Measurements from ENCODE around the gene AGPS. TPM values are rescaled to one million over a fixed set of nuclear protein-coding genes. Genes with fewer than 3 reads are reported as not detected.
"Not testable (repeated sequence)": the region's sequence is repeated elsewhere in the genome, so short reads cannot be mapped to it uniquely, and the experiment has no call there.

AGPS gene
- total RNA-seq, 1 experiment from 2014 or later, result 28.4 TPM

- Histone ChIP-seq H3K27me3 (ENCODE audit: control insufficient read depth, insufficient read depth, low read length) (no peaks in the 10 kb centered on the region), H3K4me3 (ENCODE audit: insufficient read depth, low read depth, low read length) (no peak overlapping the region), H3K36me3 (replicated peaks; ENCODE audit: control insufficient read depth, insufficient read depth, low read length) (no peaks in the 10 kb centered on the region; the same call in 1 of the 2 replicates)
- no peak for DNase-seq
These were observed 62.6 kb downstream of the AGPS start for GRCh38 chr2:177455187-177455586.

- not testable (repeated sequence) for H3K36me3 ChIP-seq (replicated peaks; ENCODE audit: control insufficient read depth, insufficient read depth, low read length); DNase-seq; H3K27me3 ChIP-seq (ENCODE audit: control insufficient read depth, insufficient read depth, low read length); H3K4me3 ChIP-seq (ENCODE audit: insufficient read depth, low read depth, low read length)
These were observed 67.2 kb downstream of the AGPS start for GRCh38 chr2:177459756-177460155.

- DNase-seq, result no peak
- no peak overlapping the region for H3K4me3 ChIP-seq (ENCODE audit: insufficient read depth, low read depth, low read length)
- no peaks in the 10 kb centered on the region; the same call in 1 of the 2 replicates for H3K36me3 ChIP-seq (replicated peaks; ENCODE audit: control insufficient read depth, insufficient read depth, low read length)
- no peaks in the 10 kb centered on the region for H3K27me3 ChIP-seq (ENCODE audit: control insufficient read depth, insufficient read depth, low read length)
These were observed 68.5 kb downstream of the AGPS start for GRCh38 chr2:177460973-177461585.

GRCh38 chr2:177464549-177464948, 72.0 kb downstream of the AGPS start:
- no peaks in the 10 kb centered on the region for H3K27me3 ChIP-seq (ENCODE audit: control insufficient read depth, insufficient read depth, low read length)
- DNase-seq, result no peak
- H3K36me3 ChIP-seq (replicated peaks; ENCODE audit: control insufficient read depth, insufficient read depth, low read length), result no peaks in the 10 kb centered on the region; the same call in 1 of the 2 replicates
- no peak overlapping the region for H3K4me3 ChIP-seq (ENCODE audit: insufficient read depth, low read depth, low read length)

GRCh38 chr2:177465400-177466138, 73.0 kb downstream of the AGPS start:
- no peak for DNase-seq
- Histone ChIP-seq H3K27me3 (ENCODE audit: control insufficient read depth, insufficient read depth, low read length) (no peaks in the 10 kb centered on the region), H3K4me3 (ENCODE audit: insufficient read depth, low read depth, low read length) (no peak overlapping the region), H3K36me3 (replicated peaks; ENCODE audit: control insufficient read depth, insufficient read depth, low read length) (no peaks in the 10 kb centered on the region; the same call in 1 of the 2 replicates)

GRCh38 chr2:177466337-177467195, 74.0 kb downstream of the AGPS start:
- H3K4me3 ChIP-seq (ENCODE audit: insufficient read depth, low read depth, low read length), result no peak overlapping the region
- DNase-seq, result peak; percentile 23
- no peaks in the 10 kb centered on the region for H3K27me3 ChIP-seq (ENCODE audit: control insufficient read depth, insufficient read depth, low read length)
- no peaks in the 10 kb centered on the region; the same call in 1 of the 2 replicates for H3K36me3 ChIP-seq (replicated peaks; ENCODE audit: control insufficient read depth, insufficient read depth, low read length)

- no peak for DNase-seq
These were observed 75.1 kb downstream of the AGPS start for GRCh38 chr2:177467646-177468045.

GRCh38 chr2:177471990-177472389, 79.4 kb downstream of the AGPS start:
- H3K27me3 ChIP-seq (ENCODE audit: control insufficient read depth, insufficient read depth, low read length), result no peaks in the 10 kb centered on the region
- no peak for DNase-seq
- H3K36me3 ChIP-seq (replicated peaks; ENCODE audit: control insufficient read depth, insufficient read depth, low read length), result no peaks in the 10 kb centered on the region

More at GRCh38 chr2:177467646-177468045, 75.1 kb downstream of the AGPS start:
- H3K27me3 ChIP-seq (ENCODE audit: control insufficient read depth, insufficient read depth, low read length), result no peaks in the 10 kb centered on the region
- no peaks in the 10 kb centered on the region; the same call in 1 of the 2 replicates for H3K36me3 ChIP-seq (replicated peaks; ENCODE audit: control insufficient read depth, insufficient read depth, low read length)
- no peak overlapping the region for H3K4me3 ChIP-seq (ENCODE audit: insufficient read depth, low read depth, low read length)

GRCh38 chr2:177474301-177474700, 81.7 kb downstream of the AGPS start:
- Histone ChIP-seq H3K27me3 (ENCODE audit: control insufficient read depth, insufficient read depth, low read length) (no peaks in the 10 kb centered on the region), H3K36me3 (replicated peaks; ENCODE audit: control insufficient read depth, insufficient read depth, low read length) (no peaks in the 10 kb centered on the region), H3K4me3 (ENCODE audit: insufficient read depth, low read depth, low read length) (no peak overlapping the region)
- DNase-seq, result no peak

More at GRCh38 chr2:177471990-177472389, 79.4 kb downstream of the AGPS start:
- no peak overlapping the region for H3K4me3 ChIP-seq (ENCODE audit: insufficient read depth, low read depth, low read length)

GRCh38 chr2:177474998-177475397, 82.4 kb downstream of the AGPS start:
- no peak overlapping the region for H3K4me3 ChIP-seq (ENCODE audit: insufficient read depth, low read depth, low read length)
- no peak for DNase-seq
- H3K36me3 ChIP-seq (replicated peaks; ENCODE audit: control insufficient read depth, insufficient read depth, low read length), result no peaks in the 10 kb centered on the region
- H3K27me3 ChIP-seq (ENCODE audit: control insufficient read depth, insufficient read depth, low read length), result no peaks in the 10 kb centered on the region

GRCh38 chr2:177476897-177477296, 84.3 kb downstream of the AGPS start:
- no peak for DNase-seq
- Histone ChIP-seq H3K27me3 (ENCODE audit: control insufficient read depth, insufficient read depth, low read length) (no peaks in the 10 kb centered on the region), H3K4me3 (ENCODE audit: insufficient read depth, low read depth, low read length) (no peak overlapping the region), H3K36me3 (replicated peaks; ENCODE audit: control insufficient read depth, insufficient read depth, low read length) (no peaks in the 10 kb centered on the region)

GRCh38 chr2:177478029-177478428, 85.5 kb downstream of the AGPS start:
- Histone ChIP-seq H3K36me3 (replicated peaks; ENCODE audit: control insufficient read depth, insufficient read depth, low read length) (no peaks in the 10 kb centered on the region), H3K27me3 (ENCODE audit: control insufficient read depth, insufficient read depth, low read length) (no peaks in the 10 kb centered on the region), H3K4me3 (ENCODE audit: insufficient read depth, low read depth, low read length) (no peak overlapping the region)
- no peak for DNase-seq

GRCh38 chr2:177478907-177479306, 86.3 kb downstream of the AGPS start:
- no peaks in the 10 kb centered on the region for H3K36me3 ChIP-seq (replicated peaks; ENCODE audit: control insufficient read depth, insufficient read depth, low read length)
- H3K4me3 ChIP-seq (ENCODE audit: insufficient read depth, low read depth, low read length), result no peak overlapping the region
- DNase-seq, result no peak
- H3K27me3 ChIP-seq (ENCODE audit: control insufficient read depth, insufficient read depth, low read length), result no peaks in the 10 kb centered on the region

GRCh38 chr2:177482195-177482594, 89.6 kb downstream of the AGPS start:
- Histone ChIP-seq H3K36me3 (replicated peaks; ENCODE audit: control insufficient read depth, insufficient read depth, low read length) (no peaks in the 10 kb centered on the region), H3K27me3 (ENCODE audit: control insufficient read depth, insufficient read depth, low read length) (no peaks in the 10 kb centered on the region), H3K4me3 (ENCODE audit: insufficient read depth, low read depth, low read length) (no peak overlapping the region)

More at GRCh38 chr2:177482195-177482594, 89.6 kb downstream of the AGPS start:
- DNase-seq, result no peak
